ENCODE measurements around the gene CNTRL.

The CNTRL gene

GRCh38 chr9:121206516-121207370 lies 132.0 kb downstream of the CNTRL start:
- Mint-ChIP-seq H3K4me1 (peaks cover 47% of the 10 kb centered on the region), H3K36me3 (peaks cover 19% of the 10 kb centered on the region), H3K27me3 (no peaks in the 10 kb centered on the region), H3K4me3 (peak overlapping the region; percentile 78), H3K9me3 (no peaks in the 10 kb centered on the region), H3K27ac (peak overlapping the region; percentile 89)
- peak; percentile 78 for ATAC-seq

GRCh38 chr9:121207371-121207940 lies 132.7 kb downstream of the CNTRL start:
- no peaks in the 10 kb centered on the region for H3K27me3 Mint-ChIP-seq
- H3K27ac Mint-ChIP-seq = peak overlapping the region; percentile 89
- ATAC-seq = peak; percentile 95
- no peaks in the 10 kb centered on the region for H3K9me3 Mint-ChIP-seq
- peaks cover 24% of the 10 kb centered on the region for H3K36me3 Mint-ChIP-seq
- H3K4me1 Mint-ChIP-seq = peaks cover 44% of the 10 kb centered on the region
- peak overlapping the region; percentile 78 for H3K4me3 Mint-ChIP-seq

GRCh38 chr9:121210536-121210935 lies 135.8 kb downstream of the CNTRL start:
- Mint-ChIP-seq H3K27ac (peak overlapping the region; percentile 89), H3K4me3 (no peak overlapping the region), H3K9me3 (no peaks in the 10 kb centered on the region), H3K27me3 (no peaks in the 10 kb centered on the region), H3K4me1 (peaks cover 51% of the 10 kb centered on the region), H3K36me3 (peaks cover 37% of the 10 kb centered on the region)
- ATAC-seq = no peak

- Mint-ChIP-seq H3K36me3 (peaks cover 53% of the 10 kb centered on the region), H3K9me3 (no peaks in the 10 kb centered on the region), H3K27ac (peak overlapping the region; percentile 29), H3K4me3 (no peak overlapping the region), H3K27me3 (no peaks in the 10 kb centered on the region), H3K4me1 (peaks cover 45% of the 10 kb centered on the region)
- ATAC-seq = peak; percentile 63
Observed at GRCh38 chr9:121213136-121213806, 138.5 kb downstream of the CNTRL start.

- no peak for ATAC-seq
- peak overlapping the region; percentile 31 for H3K27ac Mint-ChIP-seq
- no peaks in the 10 kb centered on the region for H3K27me3 Mint-ChIP-seq
- H3K4me1 Mint-ChIP-seq = peaks cover 41% of the 10 kb centered on the region
- no peaks in the 10 kb centered on the region for H3K9me3 Mint-ChIP-seq
- peaks cover 54% of the 10 kb centered on the region for H3K36me3 Mint-ChIP-seq
- H3K4me3 Mint-ChIP-seq = no peak overlapping the region
Observed at GRCh38 chr9:121214005-121214404, 139.2 kb downstream of the CNTRL start.

- no peak overlapping the region for H3K4me3 Mint-ChIP-seq
- no peaks in the 10 kb centered on the region for H3K27me3 Mint-ChIP-seq
- H3K4me1 Mint-ChIP-seq = peaks cover 30% of the 10 kb centered on the region
- no peak for ATAC-seq
- peaks cover 50% of the 10 kb centered on the region for H3K36me3 Mint-ChIP-seq
- no peak overlapping the region for H3K27ac Mint-ChIP-seq
- no peaks in the 10 kb centered on the region for H3K9me3 Mint-ChIP-seq
Observed at GRCh38 chr9:121216271-121216805, 141.6 kb downstream of the CNTRL start.

GRCh38 chr9:121217609-121218292 lies 143.0 kb downstream of the CNTRL start:
- H3K4me3 Mint-ChIP-seq = no peak overlapping the region
- H3K36me3 Mint-ChIP-seq = peaks cover 45% of the 10 kb centered on the region
- no peaks in the 10 kb centered on the region for H3K9me3 Mint-ChIP-seq
- peak overlapping the region; percentile 79 for H3K27ac Mint-ChIP-seq
- H3K27me3 Mint-ChIP-seq = no peaks in the 10 kb centered on the region
- peaks cover 30% of the 10 kb centered on the region for H3K4me1 Mint-ChIP-seq
- ATAC-seq = peak; percentile 80

GRCh38 chr9:121218357-121219027 lies 143.7 kb downstream of the CNTRL start:
- H3K4me3 Mint-ChIP-seq = no peak overlapping the region
- H3K27ac Mint-ChIP-seq = peak overlapping the region; percentile 79
- no peak for ATAC-seq
- peaks cover 50% of the 10 kb centered on the region for H3K36me3 Mint-ChIP-seq
- H3K4me1 Mint-ChIP-seq = peaks cover 24% of the 10 kb centered on the region
- H3K9me3 Mint-ChIP-seq = no peaks in the 10 kb centered on the region
- H3K27me3 Mint-ChIP-seq = no peaks in the 10 kb centered on the region

GRCh38 chr9:121219530-121219929 lies 144.8 kb downstream of the CNTRL start:
- H3K4me3 Mint-ChIP-seq = no peak overlapping the region
- H3K27me3 Mint-ChIP-seq = no peaks in the 10 kb centered on the region
- no peak overlapping the region for H3K27ac Mint-ChIP-seq
- no peak for ATAC-seq
- peaks cover 17% of the 10 kb centered on the region for H3K4me1 Mint-ChIP-seq
- no peaks in the 10 kb centered on the region for H3K9me3 Mint-ChIP-seq
- H3K36me3 Mint-ChIP-seq = peaks cover 48% of the 10 kb centered on the region

GRCh38 chr9:121220996-121221663 lies 146.4 kb downstream of the CNTRL start:
- Mint-ChIP-seq H3K36me3 (peaks cover 40% of the 10 kb centered on the region), H3K4me3 (no peak overlapping the region), H3K9me3 (no peaks in the 10 kb centered on the region), H3K4me1 (peaks cover 16% of the 10 kb centered on the region), H3K27ac (no peak overlapping the region), H3K27me3 (no peaks in the 10 kb centered on the region)
- ATAC-seq = no peak

GRCh38 chr9:121221664-121222055 lies 146.9 kb downstream of the CNTRL start:
- H3K36me3 Mint-ChIP-seq = peaks cover 35% of the 10 kb centered on the region
- H3K27ac Mint-ChIP-seq = no peak overlapping the region
- H3K27me3 Mint-ChIP-seq = no peaks in the 10 kb centered on the region
- peaks cover 11% of the 10 kb centered on the region for H3K4me1 Mint-ChIP-seq
- no peaks in the 10 kb centered on the region for H3K9me3 Mint-ChIP-seq
- no peak overlapping the region for H3K4me3 Mint-ChIP-seq
- ATAC-seq = no peak

GRCh38 chr9:121222524-121223171 lies 147.9 kb downstream of the CNTRL start:
- Mint-ChIP-seq H3K4me3 (no peak overlapping the region), H3K27me3 (no peaks in the 10 kb centered on the region), H3K36me3 (peaks cover 32% of the 10 kb centered on the region), H3K27ac (no peak overlapping the region), H3K4me1 (peaks cover 9% of the 10 kb centered on the region), H3K9me3 (no peaks in the 10 kb centered on the region)
- no peak for ATAC-seq

GRCh38 chr9:121225240-121225639 lies 150.5 kb downstream of the CNTRL start:
- no peaks in the 10 kb centered on the region for H3K9me3 Mint-ChIP-seq
- no peaks in the 10 kb centered on the region for H3K27me3 Mint-ChIP-seq
- no peak overlapping the region for H3K27ac Mint-ChIP-seq
- H3K4me1 Mint-ChIP-seq = no peaks in the 10 kb centered on the region
- no peak overlapping the region for H3K4me3 Mint-ChIP-seq
- ATAC-seq = no peak
- peaks cover 25% of the 10 kb centered on the region for H3K36me3 Mint-ChIP-seq

- no peaks in the 10 kb centered on the region for H3K4me1 Mint-ChIP-seq
- H3K27me3 Mint-ChIP-seq = no peaks in the 10 kb centered on the region
- H3K36me3 Mint-ChIP-seq = peaks cover 24% of the 10 kb centered on the region
- H3K27ac Mint-ChIP-seq = no peak overlapping the region
- H3K9me3 Mint-ChIP-seq = no peaks in the 10 kb centered on the region
- H3K4me3 Mint-ChIP-seq = no peak overlapping the region
- ATAC-seq = no peak
Observed at GRCh38 chr9:121226175-121226574, 151.4 kb downstream of the CNTRL start.
